ENCODE results near the gene DHX34.

DNA sequence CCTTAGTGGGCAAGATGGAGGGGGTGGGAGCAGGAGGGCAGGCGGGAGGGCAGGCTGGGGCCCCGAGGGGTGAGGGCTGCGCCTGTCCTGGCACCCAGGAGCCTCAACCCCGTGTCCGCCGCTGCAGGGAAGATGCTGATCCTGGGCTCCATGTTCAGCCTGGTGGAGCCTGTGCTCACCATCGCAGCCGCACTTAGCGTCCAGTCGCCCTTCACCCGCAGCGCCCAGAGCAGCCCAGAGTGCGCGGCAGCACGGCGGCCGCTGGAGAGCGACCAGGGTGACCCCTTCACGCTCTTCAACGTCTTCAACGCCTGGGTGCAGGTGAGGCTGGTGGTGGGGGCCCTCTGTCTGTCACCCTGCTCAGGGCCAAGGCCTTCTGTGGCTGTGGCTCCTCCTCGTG is 23.5 kb downstream of the DHX34 start:
- TF ChIP-seq POLR2A (IDR thresholded peaks at IDR 0.05) = no peak
- TF ChIP-seq, protein P1, sequence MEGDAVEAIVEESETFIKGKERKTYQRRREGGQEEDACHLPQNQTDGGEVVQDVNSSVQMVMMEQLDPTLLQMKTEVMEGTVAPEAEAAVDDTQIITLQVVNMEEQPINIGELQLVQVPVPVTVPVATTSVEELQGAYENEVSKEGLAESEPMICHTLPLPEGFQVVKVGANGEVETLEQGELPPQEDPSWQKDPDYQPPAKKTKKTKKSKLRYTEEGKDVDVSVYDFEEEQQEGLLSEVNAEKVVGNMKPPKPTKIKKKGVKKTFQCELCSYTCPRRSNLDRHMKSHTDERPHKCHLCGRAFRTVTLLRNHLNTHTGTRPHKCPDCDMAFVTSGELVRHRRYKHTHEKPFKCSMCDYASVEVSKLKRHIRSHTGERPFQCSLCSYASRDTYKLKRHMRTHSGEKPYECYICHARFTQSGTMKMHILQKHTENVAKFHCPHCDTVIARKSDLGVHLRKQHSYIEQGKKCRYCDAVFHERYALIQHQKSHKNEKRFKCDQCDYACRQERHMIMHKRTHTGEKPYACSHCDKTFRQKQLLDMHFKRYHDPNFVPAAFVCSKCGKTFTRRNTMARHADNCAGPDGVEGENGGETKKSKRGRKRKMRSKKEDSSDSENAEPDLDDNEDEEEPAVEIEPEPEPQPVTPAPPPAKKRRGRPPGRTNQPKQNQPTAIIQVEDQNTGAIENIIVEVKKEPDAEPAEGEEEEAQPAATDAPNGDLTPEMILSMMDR (IDR thresholded peaks at IDR 0.05) = no peak

Measured in esophagus squamous epithelium (tissue), 4 donors.